Measurements from ENCODE around the gene COX4I1.
A peak's percentile ranks its signal among the peaks of the same experiment; 100 is the strongest.

COX4I1 gene

GRCh38 chr16:85774811-85775210 is 24.7 kb upstream of the COX4I1 start (continued):
- TF ChIP-seq ZBTB11 (tag by site-specific recombination; conservative IDR thresholded peaks at IDR 0.05; ENCODE audit: low read depth) (no peak), ZNF354C (tag by site-specific recombination; IDR thresholded peaks at IDR 0.05; ENCODE audit: borderline replicate concordance, low read depth) (no peak), ZNF843 (tag by site-specific recombination; IDR thresholded peaks at IDR 0.05) (no peak), ZNF311 (tag by site-specific recombination; IDR thresholded peaks at IDR 0.05; ENCODE audit: borderline replicate concordance) (no peak), ZNF174 (tag by site-specific recombination; IDR thresholded peaks at IDR 0.05) (no peak), ZNF23 (tag by site-specific recombination; IDR thresholded peaks at IDR 0.05; ENCODE audit: borderline replicate concordance) (no peak), HOXA7 (CRISPR knock-in tag; IDR thresholded peaks at IDR 0.05; ENCODE audit: borderline replicate concordance) (no peak), ZNF473 (tag by site-specific recombination; IDR thresholded peaks at IDR 0.05) (no peak), GLI2 (tag by site-specific recombination; IDR thresholded peaks at IDR 0.05; ENCODE audit: borderline replicate concordance, low read depth) (no peak), ZNF514 (tag by site-specific recombination; IDR thresholded peaks at IDR 0.05) (no peak), ZNF426 (tag by site-specific recombination; IDR thresholded peaks at IDR 0.05) (no peak), ZNF324 (tag by site-specific recombination; IDR thresholded peaks at IDR 0.05) (no peak), ZFP37 (tag by site-specific recombination; IDR thresholded peaks at IDR 0.05) (no peak)

GRCh38 chr16:85777583-85778310 is 21.7 kb upstream of the COX4I1 start:
- Histone ChIP-seq H3K9me3 (ENCODE audit: control insufficient read depth, insufficient read depth, low read depth, low read length) (no peaks in the 10 kb centered on the region), H3K4me1 (ENCODE audit: control insufficient read depth, insufficient read depth, low read length) (no peaks in the 10 kb centered on the region), H3K36me3 (ENCODE audit: control insufficient read depth in 2 of 2, insufficient read depth in 1 of 2, low read length in 2 of 2) (peaks cover 9 to 63% of the 10 kb centered on the region in 2 experiments; a peak in 2 of 3 replicates), H3K4me3 (ENCODE audit: low read depth, low read length) (no peak overlapping the region), H3K27ac (ENCODE audit: extremely low read depth, low read depth, low read length) (no peak overlapping the region)
- CTCF ChIA-PET, result interaction anchor here (0.6 to 1.0 kb wide), 4 partner anchors 18 to 296 kb away, joined by 3 to 5 read pairs (median 4); no protein-coding TSS in a partner anchor
- POLR2A ChIA-PET, result no interaction called here
- TF ChIP-seq ZNF350 (tag by site-specific recombination; IDR thresholded peaks at IDR 0.05) (no peak), ZNF530 (tag by site-specific recombination; IDR thresholded peaks at IDR 0.05; ENCODE audit: low read depth) (no peak), ZNF792 (tag by site-specific recombination; IDR thresholded peaks at IDR 0.05) (no peak), ZNF664 (tag by site-specific recombination; IDR thresholded peaks at IDR 0.05) (no peak), ZNF112 (tag by site-specific recombination; IDR thresholded peaks at IDR 0.05) (no peak), PRDM1 (tag by site-specific recombination; IDR thresholded peaks at IDR 0.05) (no peak), SCRT2 (tag by site-specific recombination; IDR thresholded peaks at IDR 0.05) (peak; percentile 60), ZNF132 (tag by site-specific recombination; IDR thresholded peaks at IDR 0.05; ENCODE audit: borderline replicate concordance) (no peak), ZBTB20 (tag by site-specific recombination; IDR thresholded peaks at IDR 0.05) (no peak), SETDB1 (IDR thresholded peaks at IDR 0.05; ENCODE audit: insufficient read length, low read length) (no peak), ZNF76 (tag by site-specific recombination; IDR thresholded peaks at IDR 0.05; ENCODE audit: borderline replicate concordance, low read depth) (no peak), GFI1B (tag by site-specific recombination; IDR thresholded peaks at IDR 0.05) (no peak), ZNF146 (tag by site-specific recombination; IDR thresholded peaks at IDR 0.05) (no peak)
- TF ChIP-seq, protein P1, sequence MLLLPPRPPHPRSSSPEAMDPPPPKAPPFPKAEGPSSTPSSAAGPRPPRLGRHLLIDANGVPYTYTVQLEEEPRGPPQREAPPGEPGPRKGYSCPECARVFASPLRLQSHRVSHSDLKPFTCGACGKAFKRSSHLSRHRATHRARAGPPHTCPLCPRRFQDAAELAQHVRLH (tag by site-specific recombination; IDR thresholded peaks at IDR 0.05), result no peak
- TF ChIP-seq, protein P2, sequence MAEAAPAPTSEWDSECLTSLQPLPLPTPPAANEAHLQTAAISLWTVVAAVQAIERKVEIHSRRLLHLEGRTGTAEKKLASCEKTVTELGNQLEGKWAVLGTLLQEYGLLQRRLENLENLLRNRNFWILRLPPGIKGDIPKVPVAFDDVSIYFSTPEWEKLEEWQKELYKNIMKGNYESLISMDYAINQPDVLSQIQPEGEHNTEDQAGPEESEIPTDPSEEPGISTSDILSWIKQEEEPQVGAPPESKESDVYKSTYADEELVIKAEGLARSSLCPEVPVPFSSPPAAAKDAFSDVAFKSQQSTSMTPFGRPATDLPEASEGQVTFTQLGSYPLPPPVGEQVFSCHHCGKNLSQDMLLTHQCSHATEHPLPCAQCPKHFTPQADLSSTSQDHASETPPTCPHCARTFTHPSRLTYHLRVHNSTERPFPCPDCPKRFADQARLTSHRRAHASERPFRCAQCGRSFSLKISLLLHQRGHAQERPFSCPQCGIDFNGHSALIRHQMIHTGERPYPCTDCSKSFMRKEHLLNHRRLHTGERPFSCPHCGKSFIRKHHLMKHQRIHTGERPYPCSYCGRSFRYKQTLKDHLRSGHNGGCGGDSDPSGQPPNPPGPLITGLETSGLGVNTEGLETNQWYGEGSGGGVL (tag by site-specific recombination; IDR thresholded peaks at IDR 0.05), result no peak
- TF ChIP-seq, protein P3, sequence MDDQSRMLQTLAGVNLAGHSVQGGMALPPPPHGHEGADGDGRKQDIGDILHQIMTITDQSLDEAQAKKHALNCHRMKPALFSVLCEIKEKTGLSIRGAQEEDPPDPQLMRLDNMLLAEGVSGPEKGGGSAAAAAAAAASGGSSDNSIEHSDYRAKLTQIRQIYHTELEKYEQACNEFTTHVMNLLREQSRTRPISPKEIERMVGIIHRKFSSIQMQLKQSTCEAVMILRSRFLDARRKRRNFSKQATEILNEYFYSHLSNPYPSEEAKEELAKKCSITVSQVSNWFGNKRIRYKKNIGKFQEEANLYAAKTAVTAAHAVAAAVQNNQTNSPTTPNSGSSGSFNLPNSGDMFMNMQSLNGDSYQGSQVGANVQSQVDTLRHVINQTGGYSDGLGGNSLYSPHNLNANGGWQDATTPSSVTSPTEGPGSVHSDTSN (CRISPR knock-in tag; IDR thresholded peaks at IDR 0.05), result no peak
